Measurements from ENCODE around the gene CCN2. TPM values are rescaled to one million over a fixed set of nuclear protein-coding genes. Genes with fewer than 3 reads are reported as not detected.

CCN2 gene
- polyA plus RNA-seq, 1 of the 3 experiments (the other 2 are of a cell fraction) = 709 TPM

DNA sequence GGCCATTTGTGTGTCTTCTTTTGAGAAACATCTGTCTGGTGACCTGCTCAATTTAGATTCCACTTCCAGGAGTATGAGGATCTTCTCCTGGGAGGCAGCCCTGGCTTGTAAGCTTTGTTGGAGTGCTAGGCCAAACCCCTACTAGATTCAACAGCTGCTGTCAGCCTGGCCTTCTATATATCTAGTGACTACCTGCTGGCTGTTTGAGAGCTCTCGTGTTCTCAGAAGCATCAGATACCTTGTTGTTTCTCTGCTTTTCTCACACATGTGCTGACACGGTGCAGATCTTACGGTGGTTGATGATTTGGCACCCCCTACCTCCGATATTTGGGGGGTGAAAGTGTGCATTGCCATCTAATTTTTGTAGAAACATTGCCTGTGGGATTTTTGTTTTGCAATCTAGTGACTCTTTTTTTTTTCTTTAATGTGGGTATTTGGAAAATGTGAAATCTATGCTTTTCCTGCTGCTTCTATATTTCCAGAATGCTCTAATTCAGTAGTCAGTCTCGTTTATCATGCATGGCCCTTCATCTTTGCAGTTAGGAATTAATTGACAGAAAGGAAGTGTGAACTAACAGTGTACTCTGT is 4.7 kb downstream of the CCN2 start (continued):
- TF ChIP-seq YY1 (IDR thresholded peaks at IDR 0.05; ENCODE audit: low read depth) = no peak

DNA sequence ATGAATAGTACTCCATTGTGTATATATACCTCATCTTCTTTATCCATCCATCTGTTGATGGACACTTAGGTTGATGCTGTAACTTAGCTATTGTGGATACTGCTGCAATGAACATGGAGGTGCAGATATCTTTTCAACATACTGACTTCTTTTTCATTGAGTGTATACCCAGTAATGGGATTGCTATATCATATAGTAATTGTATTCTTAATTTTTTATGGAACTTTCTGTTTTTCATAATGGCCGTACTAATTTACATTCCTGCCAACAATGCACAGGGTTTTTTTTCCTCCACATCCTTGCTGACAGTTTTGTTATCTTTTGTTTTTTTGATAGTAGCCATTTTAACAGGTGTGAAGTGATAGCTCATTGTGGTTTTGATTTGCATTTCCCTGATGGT is 5.2 kb downstream of the CCN2 start:
- WGBS (ENCODE audit: low lambda C conversion rate) = 93% methylated on average over 1 of the region's 1 CpG
- no peaks in the 10 kb centered on the region for H3K27me3 ChIP-seq (ENCODE audit: insufficient read depth)
- no peaks in the 10 kb centered on the region for H3K9me3 ChIP-seq
- peak overlapping the region; percentile 98; the same call in 1 of the 2 replicates for H3K9ac ChIP-seq
- POLR2A ChIA-PET = no interaction called here
- H2AFZ ChIP-seq (ENCODE audit: low read depth) = no peak overlapping the region
- H3K4me2 ChIP-seq = no peak overlapping the region
- H4K20me1 ChIP-seq (ENCODE audit: insufficient read depth) = peaks cover 26% of the 10 kb centered on the region
- CTCF ChIA-PET = no interaction called here
- H3K4me3 ChIP-seq (ENCODE audit: low read depth in 2 of 2, low read length in 1 of 2) = no peak overlapping the region
- H3K9me2 ChIP-seq = no peaks in the 10 kb centered on the region
- peaks cover 29% of the 10 kb centered on the region; the same call in 1 of the 2 replicates for H3K79me2 ChIP-seq (ENCODE audit: insufficient read depth)
- H3F3A ChIP-seq (replicated peaks; ENCODE audit: insufficient read depth) = peaks cover 66% of the 10 kb centered on the region
- H3K27ac ChIP-seq (ENCODE audit: low read depth in 2 of 2, low read length in 1 of 2) = peak overlapping the region in 1 of 2 experiments; percentile 97; a peak in 2 of 4 replicates
- TF ChIP-seq POLR2AphosphoS5 (IDR thresholded peaks at IDR 0.05; ENCODE audit: low read depth, low read length) (no peak), PBX3 (IDR thresholded peaks at IDR 0.05) (no peak)
- DNase-seq = no peak
- peaks cover 0 to 7% of the 10 kb centered on the region in 2 experiments; a peak in 1 of 4 replicates for H3K4me1 ChIP-seq (ENCODE audit: control insufficient read depth in 1 of 2, insufficient read depth in 2 of 2, low read depth in 1 of 2, low read length in 1 of 2)
- peaks cover 12 to 24% of the 10 kb centered on the region in 2 experiments for H3K36me3 ChIP-seq (replicated peaks in 1 of 2; ENCODE audit: control insufficient read depth in 1 of 2, insufficient read depth in 2 of 2, low read length in 1 of 2)

GRCh38 chr6:131937703-131938631 is 13.2 kb downstream of the CCN2 start:
- no peak for DNase-seq
- TF ChIP-seq ELF1 (IDR thresholded peaks at IDR 0.05) (no peak), TEAD4 (IDR thresholded peaks at IDR 0.05; ENCODE audit: borderline replicate concordance, insufficient read depth) (peak; percentile 34; the same call in 1 of the 2 replicates), EZH2phosphoT487 (IDR thresholded peaks at IDR 0.05; ENCODE audit: borderline replicate concordance, low read depth) (no peak), CHD2 (IDR thresholded peaks at IDR 0.05; ENCODE audit: low read length, partially characterized antibody) (no peak), FOSL2 (IDR thresholded peaks at IDR 0.05; ENCODE audit: borderline replicate concordance, low read depth) (no peak), NFIC (IDR thresholded peaks at IDR 0.05; ENCODE audit: borderline replicate concordance) (peak; percentile 91), TCF12 (IDR thresholded peaks at IDR 0.05) (peak; percentile 64), POLR2AphosphoS5 (IDR thresholded peaks at IDR 0.05; ENCODE audit: low read depth, low read length) (peak; percentile 20; the same call in 1 of the 2 replicates), MAX (IDR thresholded peaks at IDR 0.05; ENCODE audit: low read depth) (no peak), MXI1 (IDR thresholded peaks at IDR 0.05; ENCODE audit: low read depth, low read length) (no peak), SMC3 (IDR thresholded peaks at IDR 0.05; ENCODE audit: low read depth, low read length) (no peak), RFX5 (IDR thresholded peaks at IDR 0.05; ENCODE audit: low read length) (no peak), PBX3 (IDR thresholded peaks at IDR 0.05) (peak; percentile 43), JUND (IDR thresholded peaks at IDR 0.05) (no peak; the same call in 1 of the 2 replicates), RAD21 (IDR thresholded peaks at IDR 0.05; ENCODE audit: low read length) (no peak), EP300 (IDR thresholded peaks at IDR 0.05; ENCODE audit: borderline replicate concordance in 1 of 2, low read depth in 1 of 2, low read length in 1 of 2) (0 out of 4 replicates have a peak, but pooled peaks of 1 of the 2 experiments have one; percentile 35)
- TF ChIP-seq, protein P1, sequence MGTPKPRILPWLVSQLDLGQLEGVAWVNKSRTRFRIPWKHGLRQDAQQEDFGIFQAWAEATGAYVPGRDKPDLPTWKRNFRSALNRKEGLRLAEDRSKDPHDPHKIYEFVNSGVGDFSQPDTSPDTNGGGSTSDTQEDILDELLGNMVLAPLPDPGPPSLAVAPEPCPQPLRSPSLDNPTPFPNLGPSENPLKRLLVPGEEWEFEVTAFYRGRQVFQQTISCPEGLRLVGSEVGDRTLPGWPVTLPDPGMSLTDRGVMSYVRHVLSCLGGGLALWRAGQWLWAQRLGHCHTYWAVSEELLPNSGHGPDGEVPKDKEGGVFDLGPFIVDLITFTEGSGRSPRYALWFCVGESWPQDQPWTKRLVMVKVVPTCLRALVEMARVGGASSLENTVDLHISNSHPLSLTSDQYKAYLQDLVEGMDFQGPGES (IDR thresholded peaks at IDR 0.05; ENCODE audit: low read depth, low read length) = no peak
- TF ChIP-seq, protein P2, sequence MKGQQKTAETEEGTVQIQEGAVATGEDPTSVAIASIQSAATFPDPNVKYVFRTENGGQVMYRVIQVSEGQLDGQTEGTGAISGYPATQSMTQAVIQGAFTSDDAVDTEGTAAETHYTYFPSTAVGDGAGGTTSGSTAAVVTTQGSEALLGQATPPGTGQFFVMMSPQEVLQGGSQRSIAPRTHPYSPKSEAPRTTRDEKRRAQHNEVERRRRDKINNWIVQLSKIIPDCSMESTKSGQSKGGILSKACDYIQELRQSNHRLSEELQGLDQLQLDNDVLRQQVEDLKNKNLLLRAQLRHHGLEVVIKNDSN (IDR thresholded peaks at IDR 0.05; ENCODE audit: borderline replicate concordance, low read depth) = no peak

More at GRCh38 chr6:131937703-131938631, 13.2 kb downstream of the CCN2 start:
- no peaks in the 10 kb centered on the region for H3K9me2 ChIP-seq
- H2AFZ ChIP-seq (ENCODE audit: low read depth) = peak overlapping the region; percentile 3; the same call in 1 of the 2 replicates
- peak overlapping the region; percentile 58 for H3K4me2 ChIP-seq
- no peaks in the 10 kb centered on the region for H4K20me1 ChIP-seq (ENCODE audit: insufficient read depth)
- peak overlapping the region in 1 of 2 experiments; percentile 21; a peak in 1 of 4 replicates for H3K4me3 ChIP-seq (ENCODE audit: low read depth in 2 of 2, low read length in 1 of 2)
- CTCF ChIA-PET = interaction anchor here (1.0 to 1.3 kb wide), 2 partner anchors 13 to 28 kb away, joined by 4 to 6 read pairs; no protein-coding TSS in a partner anchor
- no peaks in the 10 kb centered on the region for H3K27me3 ChIP-seq (ENCODE audit: insufficient read depth)
- no peaks in the 10 kb centered on the region for H3K9me3 ChIP-seq
- peaks cover 0 to 14% of the 10 kb centered on the region in 2 experiments; a peak in 3 of 4 replicates for H3K4me1 ChIP-seq (ENCODE audit: control insufficient read depth in 1 of 2, insufficient read depth in 2 of 2, low read depth in 1 of 2, low read length in 1 of 2)
- H3K27ac ChIP-seq (ENCODE audit: low read depth in 2 of 2, low read length in 1 of 2) = peak overlapping the region; percentile 39 to 88; a peak in 3 of 4 replicates
- H3K79me2 ChIP-seq (ENCODE audit: insufficient read depth) = no peaks in the 10 kb centered on the region
- peak overlapping the region; percentile 7; the same call in 1 of the 2 replicates for H3K9ac ChIP-seq
- peaks cover 31% of the 10 kb centered on the region for H3F3A ChIP-seq (replicated peaks; ENCODE audit: insufficient read depth)
- POLR2A ChIA-PET = no interaction called here
- 25% methylated on average over 8 of the region's 8 CpGs for whole genome bisulfite sequencing (ENCODE audit: low lambda C conversion rate)
- no peaks in the 10 kb centered on the region for H3K36me3 ChIP-seq (replicated peaks in 1 of 2; ENCODE audit: control insufficient read depth in 1 of 2, insufficient read depth in 2 of 2, low read length in 1 of 2)

Data from SK-N-SH (cell line).